GM12878 (cell line): Measurements from ENCODE around the gene TMEM253. TPM values are rescaled to one million over a fixed set of nuclear protein-coding genes. Genes with fewer than 3 reads are reported as not detected.

Source experiments
- ATAC-seq: fragments of 200-7000 bp; cut with Tn5 transposase; 3 replicates; pipeline ENCODE4 v1.9.1; 2020; ENCODE audit warnings: mild to moderate bottlenecking, moderate library complexity
- BruUV-seq: library from RNA; stranded (reverse); fragments of 400-500 nt; replicated peaks from 2 replicates; lab custom pipeline; 2021; lab: Mats Ljungman, UMichigan
- CTCF ChIA-PET: fragments of 300-600 bp; sonication (Branson Sonifier 250); formaldehyde crosslinking; extraction: SDS; loops from one replicate; lab custom pipeline; 2021; ENCODE audit warnings: inconsistent platforms; lab: Yijun Ruan, JAX
- POLR2A ChIA-PET: fragments of 350-600 bp; formaldehyde crosslinking; extraction: SDS; loops from one replicate; lab custom pipeline; 2021; ENCODE audit warnings: inconsistent platforms; lab: Charles Lee
- RAD21 ChIA-PET: fragments of 300-600 bp; sonication (Branson Sonifier 250); formaldehyde crosslinking; loops from one replicate; lab custom pipeline; 2023; ENCODE audit warnings: antibody characterized with exemption; ENCODE audit not compliant: unreplicated experiment; lab: Charles Lee
- SMC1A ChIA-PET: fragments of 300-600 bp; sonication (Branson Sonifier 250); formaldehyde crosslinking; loops from one replicate; lab custom pipeline; 2023; ENCODE audit not compliant: unreplicated experiment, uncharacterized antibody; lab: Charles Lee
- DNase-seq: peaks from one replicate; pipeline ENCODE4 v3.0.0-alpha.2; 2011; ENCODE audit warnings: low read depth, low spot score
- FAIRE-seq: peaks from 3 replicates; lab custom pipeline; 2011; peaks lifted over from hg19 to GRCh38; lab: Jason Lieb, UNC
- H2AFZ ChIP-seq: 2 replicates; pipeline ENCODE4 v1.6.0; 2011; ENCODE audit warnings: low read depth, low read length, control low read depth; ENCODE audit not compliant: control insufficient read depth
- H3K27ac ChIP-seq: 2 replicates; pipeline ENCODE4 v1.5.1; 2011; ENCODE audit warnings: control low read depth; ENCODE audit not compliant: control insufficient read depth, insufficient read depth
- H3K27me3 ChIP-seq, 2 experiments: replicated peaks in 1 of 2; 2 replicates each; pipeline versions ENCODE4 v1.6.0 to v1.6.1; 2011; ENCODE audit warnings: low read length in 1 of 2; ENCODE audit not compliant: control insufficient read depth in 2 of 2, insufficient read depth in 2 of 2
- H3K36me3 ChIP-seq, 2 experiments: 2 replicates each; pipeline ENCODE4 v1.5.1; 2011; ENCODE audit warnings: low read length in 1 of 2; ENCODE audit not compliant: control insufficient read depth in 2 of 2, insufficient read depth in 2 of 2
- H3K4me1 ChIP-seq: 2 replicates; pipeline ENCODE4 v1.6.1; 2011; ENCODE audit warnings: mild to moderate bottlenecking, low read length, moderate library complexity, mixed read lengths; ENCODE audit not compliant: control insufficient read depth, insufficient read depth
- H3K4me2 ChIP-seq: 2 replicates; pipeline ENCODE4 v1.6.0; 2011; ENCODE audit warnings: control low read depth; ENCODE audit not compliant: control insufficient read depth, insufficient read depth
- H3K4me3 ChIP-seq: fragments of 200-600 bp; sonication (generic); 2 replicates; pipeline ENCODE4 v1.5.1; 2016
- H3K79me2 ChIP-seq: 2 replicates; pipeline ENCODE4 v1.6.0; 2011; ENCODE audit warnings: low read length; ENCODE audit not compliant: control insufficient read depth, insufficient read depth
- H3K9ac ChIP-seq: 2 replicates; pipeline ENCODE4 v1.8.0; 2011; ENCODE audit warnings: low read length, control low read depth, mixed read lengths; ENCODE audit not compliant: control insufficient read depth, insufficient read depth
- H3K9me3 ChIP-seq: replicated peaks from 3 replicates; pipeline ENCODE4 v1.5.1; 2011; ENCODE audit warnings: mild to moderate bottlenecking, low read length; ENCODE audit not compliant: control insufficient read depth, insufficient read depth
- H4K20me1 ChIP-seq: 2 replicates; pipeline ENCODE4 v1.6.0; 2011; ENCODE audit not compliant: control insufficient read depth, insufficient read depth
- DPF2 ChIP-seq: fragments of 450-650 bp; IDR thresholded peaks from 2 replicates; pipeline ENCODE4 v1.6.1; 2017; ENCODE audit warnings: mild to moderate bottlenecking
- FOXK2 ChIP-seq: fragments of 450-650 bp; IDR thresholded peaks from 2 replicates; pipeline ENCODE4 v1.6.1; 2017; ENCODE audit warnings: mild to moderate bottlenecking, moderate library complexity
- GATAD2B ChIP-seq: fragments of 450-650 bp; conservative IDR thresholded peaks from 2 replicates; pipeline ENCODE4 v1.6.1; 2017; ENCODE audit warnings: low read depth, mild to moderate bottlenecking, moderate library complexity
- IRF4 ChIP-seq: IDR thresholded peaks from 2 replicates; pipeline ENCODE4 v1.6.1; 2011; ENCODE audit warnings: low read depth, low read length
- MTA2 ChIP-seq: fragments of 450-650 bp; IDR thresholded peaks from 2 replicates; pipeline ENCODE4 v1.6.1; 2016; ENCODE audit warnings: low read depth, mild to moderate bottlenecking, moderate library complexity
- NR2C2 ChIP-seq: IDR thresholded peaks from 2 replicates; pipeline ENCODE4 v1.6.1; 2011; ENCODE audit warnings: borderline replicate concordance, low read depth; ENCODE audit not compliant: control insufficient read depth, insufficient read length
- PAX5 ChIP-seq: IDR thresholded peaks from 2 replicates; pipeline ENCODE4 v1.6.1; 2011; ENCODE audit warnings: low read depth, low read length, borderline replicate concordance
- POLR2AphosphoS5 ChIP-seq: IDR thresholded peaks from 2 replicates; pipeline ENCODE4 v1.6.1; 2011; ENCODE audit warnings: mild to moderate bottlenecking, low read length, inconsistent platforms
- RAD51 ChIP-seq: fragments of 450-650 bp; IDR thresholded peaks from 2 replicates; pipeline ENCODE4 v1.6.1; 2016; ENCODE audit warnings: moderate library complexity, mild to moderate bottlenecking, inconsistent platforms
- SKIL ChIP-seq: fragments of 450-650 bp; IDR thresholded peaks from 2 replicates; pipeline ENCODE4 v1.6.1; 2017; ENCODE audit warnings: mild to moderate bottlenecking, low read depth, inconsistent platforms; ENCODE audit not compliant: poor library complexity, severe bottlenecking
- SUPT20H ChIP-seq: IDR thresholded peaks from 2 replicates; pipeline ENCODE4 v1.6.1; 2011; ENCODE audit warnings: low read depth, mild to moderate bottlenecking, low read length, moderate library complexity, borderline replicate concordance; ENCODE audit not compliant: control insufficient read depth
- TARDBP ChIP-seq: IDR thresholded peaks from 2 replicates; pipeline ENCODE4 v1.6.1; 2016; ENCODE audit warnings: borderline replicate concordance
- ZBED1 ChIP-seq: IDR thresholded peaks from 2 replicates; pipeline ENCODE4 v1.6.1; 2016; ENCODE audit warnings: borderline replicate concordance
- WGBS: methylation state at CpG from one replicate; pipeline ENCODE4 v1.1.6; 2016; ENCODE audit warnings: low lambda C conversion rate; ENCODE audit not compliant: insufficient replicate concordance, insufficient coverage; ENCODE audit errors: missing lambda C conversion rate; 5-methylcytosine and 5-hydroxymethylcytosine counted together
- in situ Hi-C: fragments of 300-500 bp; cut with MboI; formaldehyde crosslinking; loops from 9 replicates; pipeline ENCODE4 v1.14.3; 2018; ENCODE audit warnings: mixed read lengths
- intact Hi-C: fragments of 100-400 bp; cut with micrococcal nuclease; formaldehyde crosslinking; loops from one replicate; pipeline ENCODE4 v1.14.2; 2022; ENCODE audit not compliant: unreplicated experiment
- polyA plus RNA-seq, 11 experiments: library from polyadenylated mRNA; depleted of rRNA in 4 of 11; unstranded in 6 of 11; stranded (reverse) in 5 of 11; fragments of >200 nt; fragmentation: Nextera tagmentation in 4 of 11; fragmentation: Illumina TruSeq in 1 of 11; extraction: Ambion mirVana in 4 of 11; extraction: Trizol in 1 of 11; gene quantifications; 1 replicate in 1 of 11; 2 replicates in 10 of 11; pipeline versions ENCODE4 v1.2.1 to v1.2.3, GENCODE V29; 2011 to 2016; ENCODE audit warnings: inconsistent platforms in 2 of 11, missing spikeins in 2 of 11, low read depth in 1 of 11
- total RNA-seq, 4 experiments: library from RNA; depleted of rRNA in 3 of 4; stranded (reverse); fragments of >200 nt in 3 of 4; fragmentation: Illumina TruSeq in 1 of 4; extraction: Trizol in 1 of 4; gene quantifications; 2 replicates each; pipeline versions ENCODE4 v1.2.1 to v1.2.3, GENCODE V29; 2013 to 2021

TMEM253 gene
- total and polyA plus RNA-seq, 10 of the 15 experiments (the other 5 are each of a cell fraction or from before 2014, with no cell fraction given), result 0.11 to 0.48 TPM; not detected in 8

- BruUV-seq, result no TSS peak
- in situ Hi-C loops, result no loop called here
- Histone ChIP-seq H3K9ac (no peak overlapping the region), H3K4me3 (no peak overlapping the region), H3K9me3 (no peaks in the 10 kb centered on the region), H2AFZ (no peak overlapping the region), H3K27me3 (peaks cover 0 to 1% of the 10 kb centered on the region in 2 experiments; a peak in 1 of 4 replicates), H4K20me1 (no peaks in the 10 kb centered on the region), H3K4me2 (no peak overlapping the region), H3K79me2 (no peaks in the 10 kb centered on the region), H3K36me3 (no peaks in the 10 kb centered on the region), H3K27ac (no peak overlapping the region), H3K4me1 (no peaks in the 10 kb centered on the region)
- RAD21 ChIA-PET, result interaction anchor here (1.9 kb wide), 1 partner anchor 46 kb away, joined by 7 read pairs; no protein-coding TSS in a partner anchor
- CTCF ChIA-PET, result interaction anchor here (1.0 kb wide), 1 partner anchor 25 kb away, joined by 4 read pairs; no protein-coding TSS in a partner anchor
- DNase-seq (no peak), FAIRE-seq (no peak), ATAC-seq (no peak)
- WGBS, result 55% methylated on average over 8 of the region's 8 CpGs
- SMC1A ChIA-PET, result no interaction called here
- POLR2A ChIA-PET, result no interaction called here
- no peak for TF ChIP-seq POLR2AphosphoS5
- intact Hi-C loops, result no loop called here
Observed at GRCh38 chr14:21059842-21060613, 40.8 kb upstream of the TMEM253 start.

GRCh38 chr14:21060614-21061346 lies 40.1 kb upstream of the TMEM253 start:
- no peak overlapping the region for H3K4me2 ChIP-seq
- H3K79me2 ChIP-seq, result no peaks in the 10 kb centered on the region
- WGBS, result 21% methylated on average over 13 of the region's 13 CpGs
- ChIA-PET POLR2A (no interaction called here), CTCF (interaction anchor here (2.9 kb wide), 1 partner anchor 44 kb away, joined by 12 read pairs; no protein-coding TSS in a partner anchor), SMC1A (no interaction called here), RAD21 (no interaction called here)
- no peak overlapping the region for H3K4me3 ChIP-seq
- H4K20me1 ChIP-seq, result no peaks in the 10 kb centered on the region
- ATAC-seq (no peak), FAIRE-seq (no peak), DNase-seq (no peak)
- H2AFZ ChIP-seq, result no peak overlapping the region
- no peak overlapping the region for H3K9ac ChIP-seq
- intact Hi-C loops (no loop called here), in situ Hi-C loops (no loop called here)
- no peaks in the 10 kb centered on the region for H3K4me1 ChIP-seq
- peaks cover 0 to 1% of the 10 kb centered on the region in 2 experiments; a peak in 1 of 4 replicates for H3K27me3 ChIP-seq
- H3K9me3 ChIP-seq, result no peaks in the 10 kb centered on the region
- BruUV-seq, result no TSS peak
- H3K36me3 ChIP-seq, result no peaks in the 10 kb centered on the region
- no peak overlapping the region for H3K27ac ChIP-seq
- no peak for TF ChIP-seq SKIL
- TF ChIP-seq TARDBP, result no peak
- no peak for TF ChIP-seq GATAD2B
- no peak for TF ChIP-seq MTA2
- TF ChIP-seq DPF2, result no peak
- no peak for TF ChIP-seq ZBED1
- no peak for TF ChIP-seq PAX5
- TF ChIP-seq SUPT20H, result no peak
- no peak for TF ChIP-seq RAD51
- no peak for TF ChIP-seq IRF4
- TF ChIP-seq NR2C2, result no peak
- TF ChIP-seq FOXK2, result no peak
